Lower lobe of right lung (tissue), 2 donors: ENCODE results near the gene ZNF264. TPM values are rescaled to one million over a fixed set of nuclear protein-coding genes. Genes with fewer than 3 reads are reported as not detected.
"Not testable (repeated sequence)": the region's sequence is repeated elsewhere in the genome, so short reads cannot be mapped to it uniquely, and the experiment has no call there.

Source experiments
- ATAC-seq, 2 donors: fragments of 200-7000 bp; cut with Tn5 transposase; one replicate each; pipeline ENCODE4 v1.9.1; 2020 to 2022; ENCODE audit warnings: mild to moderate bottlenecking in 2 of 2, moderate library complexity in 2 of 2
- DNase-seq: peaks from one replicate; pipeline ENCODE4 v3.0.0-alpha.2; 2020
- H3K27ac ChIP-seq: fragments of 200-600 bp; one replicate; pipeline ENCODE4 v1.8.0; 2022
- H3K27me3 ChIP-seq: fragments of 200-600 bp; one replicate; pipeline ENCODE4 v1.8.0; 2022; ENCODE audit warnings: low read depth
- H3K36me3 ChIP-seq: fragments of 200-600 bp; one replicate; pipeline ENCODE4 v1.8.0; 2022; ENCODE audit warnings: mild to moderate bottlenecking
- H3K4me1 ChIP-seq: fragments of 200-600 bp; one replicate; pipeline ENCODE4 v1.8.0; 2022
- H3K4me3 ChIP-seq: fragments of 200-600 bp; one replicate; pipeline ENCODE4 v1.8.0; 2022; ENCODE audit warnings: mild to moderate bottlenecking
- H3K9me3 ChIP-seq: fragments of 200-600 bp; one replicate; pipeline ENCODE4 v1.8.0; 2022
- intact Hi-C: fragments of 100-400 bp; cut with DNase I; formaldehyde crosslinking; loops from one replicate; pipeline ENCODE4 v1.11.0; 2022
- total RNA-seq: library from RNA; stranded (reverse); fragmentation: NEBNext Ultra II Directional; extraction: Animal tissue kit (Norgen Biotek cat#: 25700); gene quantifications from one replicate; pipeline ENCODE4 v1.2.1, GENCODE V29; 2021
- TF ChIP-seq, protein P1 (sequence below): fragments of 200-600 bp; IDR thresholded peaks from one replicate; pipeline ENCODE4 v1.8.0; 2022; ENCODE audit warnings: antibody characterized with exemption, mild to moderate bottlenecking
- donor health status: DM: no; HTN: yes; CAD: no; lungs with severe emphysema.

The ZNF264 gene
- total RNA-seq, 1 donor from 2014 or later, result 41.9 TPM

DNA sequence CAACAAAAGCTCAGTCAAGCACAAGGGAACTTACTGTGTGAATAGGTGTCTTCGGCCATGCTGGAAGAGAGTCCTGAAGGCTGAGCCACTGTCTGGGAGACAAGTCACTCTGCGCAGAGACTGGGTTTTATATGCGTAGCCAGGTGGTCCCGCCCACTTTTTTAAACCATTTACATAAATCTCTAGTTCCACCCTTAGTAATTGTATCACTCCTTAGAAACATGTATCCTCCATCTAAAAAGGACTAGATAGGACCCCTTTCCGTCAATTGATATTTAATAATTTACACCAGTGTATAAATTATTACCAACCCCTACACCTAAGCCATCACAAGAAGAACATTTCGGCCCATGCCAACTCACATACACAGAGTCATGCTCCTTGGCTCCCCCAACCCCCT lies 23.9 kb upstream of the ZNF264 start, which contains the start of gene DUXA:
Gene DUXA (minus strand): TSS at position 101 of the 400 bp plus-strand sequence. CDS start 42 bp downstream, at position 59.
- TF ChIP-seq, protein P1, sequence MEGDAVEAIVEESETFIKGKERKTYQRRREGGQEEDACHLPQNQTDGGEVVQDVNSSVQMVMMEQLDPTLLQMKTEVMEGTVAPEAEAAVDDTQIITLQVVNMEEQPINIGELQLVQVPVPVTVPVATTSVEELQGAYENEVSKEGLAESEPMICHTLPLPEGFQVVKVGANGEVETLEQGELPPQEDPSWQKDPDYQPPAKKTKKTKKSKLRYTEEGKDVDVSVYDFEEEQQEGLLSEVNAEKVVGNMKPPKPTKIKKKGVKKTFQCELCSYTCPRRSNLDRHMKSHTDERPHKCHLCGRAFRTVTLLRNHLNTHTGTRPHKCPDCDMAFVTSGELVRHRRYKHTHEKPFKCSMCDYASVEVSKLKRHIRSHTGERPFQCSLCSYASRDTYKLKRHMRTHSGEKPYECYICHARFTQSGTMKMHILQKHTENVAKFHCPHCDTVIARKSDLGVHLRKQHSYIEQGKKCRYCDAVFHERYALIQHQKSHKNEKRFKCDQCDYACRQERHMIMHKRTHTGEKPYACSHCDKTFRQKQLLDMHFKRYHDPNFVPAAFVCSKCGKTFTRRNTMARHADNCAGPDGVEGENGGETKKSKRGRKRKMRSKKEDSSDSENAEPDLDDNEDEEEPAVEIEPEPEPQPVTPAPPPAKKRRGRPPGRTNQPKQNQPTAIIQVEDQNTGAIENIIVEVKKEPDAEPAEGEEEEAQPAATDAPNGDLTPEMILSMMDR, result no peak
- intact Hi-C loops, result no loop called here
- H3K9me3 ChIP-seq, result no peaks in the 10 kb centered on the region
- peaks cover 4% of the 10 kb centered on the region for H3K4me1 ChIP-seq
- no peaks in the 10 kb centered on the region for H3K27me3 ChIP-seq
- H3K4me3 ChIP-seq, result no peak within 1 kb of the TSS
- no peak for ATAC-seq
- DNase-seq, result no peak
- H3K36me3 ChIP-seq, result no peaks in the 10 kb centered on the region
- H3K27ac ChIP-seq, result no peak within 1 kb of the TSS

GRCh38 chr19:57171551-57172081 lies 19.7 kb upstream of the ZNF264 start:
- Histone ChIP-seq H3K4me1 (peaks cover 12% of the 10 kb centered on the region), H3K36me3 (no peaks in the 10 kb centered on the region), H3K27ac (peak overlapping the region; percentile 59), H3K27me3 (no peaks in the 10 kb centered on the region), H3K9me3 (no peaks in the 10 kb centered on the region), H3K4me3 (peak overlapping the region; percentile 39)
- intact Hi-C loops, result no loop called here
- ATAC-seq, result peak; percentile 43 to 78
- DNase-seq, result peak; percentile 49
- TF ChIP-seq, protein P1, result no peak

GRCh38 chr19:57190301-57190700 lies 999 bp upstream of the ZNF264 start:
- peaks cover 4% of the 10 kb centered on the region for H3K9me3 ChIP-seq
- H3K4me1 ChIP-seq, result peaks cover 20% of the 10 kb centered on the region
- no peak for DNase-seq
- H3K4me3 ChIP-seq, result no peak overlapping the region
- TF ChIP-seq, protein P1, result no peak
- H3K27me3 ChIP-seq, result no peaks in the 10 kb centered on the region
- H3K36me3 ChIP-seq, result peaks cover 18% of the 10 kb centered on the region
- ATAC-seq, result no peak
- H3K27ac ChIP-seq, result no peak overlapping the region
- intact Hi-C loops, result no loop called here

GRCh38 chr19:57192077-57192420 lies 749 bp downstream of the ZNF264 start:
- TF ChIP-seq, protein P1, result no peak
- Histone ChIP-seq H3K4me3 (peak overlapping the region; percentile 100), H3K4me1 (peaks cover 20% of the 10 kb centered on the region), H3K27ac (peak overlapping the region; percentile 88), H3K36me3 (peaks cover 35% of the 10 kb centered on the region), H3K9me3 (peaks cover 4% of the 10 kb centered on the region), H3K27me3 (no peaks in the 10 kb centered on the region)
- DNase-seq (no peak), ATAC-seq (peak; percentile 8 to 23)
- intact Hi-C loops, result no loop called here

- peaks cover 20% of the 10 kb centered on the region for H3K4me1 ChIP-seq
- H3K36me3 ChIP-seq, result peaks cover 45% of the 10 kb centered on the region
- no peak for ATAC-seq
- peaks cover 4% of the 10 kb centered on the region for H3K9me3 ChIP-seq
- H3K27me3 ChIP-seq, result no peaks in the 10 kb centered on the region
- TF ChIP-seq, protein P1, result no peak
- no peak for DNase-seq
- no peak overlapping the region for H3K27ac ChIP-seq
- H3K4me3 ChIP-seq, result peak overlapping the region; percentile 100
- intact Hi-C loops, result no loop called here
Observed at GRCh38 chr19:57192993-57193392, 1.7 kb downstream of the ZNF264 start.

- H3K4me1 ChIP-seq, result peaks cover 15% of the 10 kb centered on the region
- ATAC-seq, H3K9me3 ChIP-seq, DNase-seq, H3K27ac ChIP-seq, intact Hi-C loops, H3K4me3 ChIP-seq, H3K27me3 ChIP-seq: not testable (repeated sequence)
- peaks cover 74% of the 10 kb centered on the region for H3K36me3 ChIP-seq
Observed at GRCh38 chr19:57197874-57198273, 6.6 kb downstream of the ZNF264 start.
